Measurements from ENCODE around the gene COG7.
"Not testable (repeated sequence)": the region's sequence is repeated elsewhere in the genome, so short reads cannot be mapped to it uniquely, and the experiment has no call there.

COG7 gene

GRCh38 chr16:23408242-23408822 is 44.7 kb downstream of the COG7 start:
- no peak for DNase-seq

DNA sequence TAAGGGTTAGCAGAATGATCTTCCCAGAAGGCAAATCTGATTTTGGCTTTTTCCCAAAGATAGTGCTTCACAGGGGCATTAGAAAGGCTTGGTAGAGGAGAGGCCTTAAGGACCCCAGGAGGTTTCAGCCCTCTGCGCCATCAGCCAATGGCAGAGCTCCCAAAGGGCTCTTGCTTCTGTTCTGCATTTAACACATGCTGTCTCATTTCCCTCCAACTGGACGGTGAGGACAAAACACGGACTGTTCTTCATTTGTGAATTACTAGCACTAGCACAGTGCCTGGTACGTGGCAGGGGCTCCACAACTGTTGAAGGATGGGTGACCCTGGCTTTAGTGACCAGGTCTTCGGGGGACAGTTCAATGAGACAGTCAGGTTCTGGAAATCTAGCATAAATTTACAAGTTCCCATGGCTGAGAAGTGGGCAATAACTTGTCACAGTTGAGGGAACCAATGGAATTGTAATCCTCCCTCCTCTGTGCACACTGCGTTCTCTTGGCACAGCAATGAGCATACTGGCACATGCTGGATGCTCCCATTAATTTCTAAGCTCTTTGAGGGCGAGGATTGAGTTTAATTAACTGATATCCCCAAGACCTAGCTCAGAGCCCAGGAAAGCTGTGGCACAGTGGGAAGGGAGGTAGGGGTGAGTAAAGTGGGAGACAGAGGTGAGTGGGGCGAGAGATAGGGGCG is 45.4 kb downstream of the COG7 start:
- no peak for DNase-seq

- DNase-seq, result no peak
Measured at GRCh38 chr16:23406546-23407240, 46.3 kb downstream of the COG7 start.

- DNase-seq, result no peak
Measured at GRCh38 chr16:23406024-23406423, 47.0 kb downstream of the COG7 start.

- no peak for DNase-seq
Measured at GRCh38 chr16:23403547-23403946, 49.4 kb downstream of the COG7 start.

DNA sequence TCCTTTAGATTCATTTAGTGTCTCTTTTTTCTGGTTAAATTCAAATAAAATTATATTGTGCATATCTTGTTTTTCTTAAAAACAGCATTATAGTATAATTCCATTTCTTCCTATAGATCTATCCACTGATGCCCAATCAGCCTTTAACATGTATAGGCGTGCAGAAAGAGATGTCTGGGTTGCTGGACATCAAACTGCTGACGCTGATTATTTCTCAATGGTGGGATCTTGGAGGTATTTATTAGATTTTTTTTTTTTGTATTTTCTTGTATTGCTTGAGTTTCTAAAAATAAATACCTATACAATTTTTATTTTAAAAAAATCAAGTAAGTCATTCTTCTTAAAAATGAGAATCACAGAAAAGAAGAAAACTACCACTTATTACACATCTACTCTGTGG is 50.9 kb downstream of the COG7 start:
- DNase-seq, result no peak

DNA sequence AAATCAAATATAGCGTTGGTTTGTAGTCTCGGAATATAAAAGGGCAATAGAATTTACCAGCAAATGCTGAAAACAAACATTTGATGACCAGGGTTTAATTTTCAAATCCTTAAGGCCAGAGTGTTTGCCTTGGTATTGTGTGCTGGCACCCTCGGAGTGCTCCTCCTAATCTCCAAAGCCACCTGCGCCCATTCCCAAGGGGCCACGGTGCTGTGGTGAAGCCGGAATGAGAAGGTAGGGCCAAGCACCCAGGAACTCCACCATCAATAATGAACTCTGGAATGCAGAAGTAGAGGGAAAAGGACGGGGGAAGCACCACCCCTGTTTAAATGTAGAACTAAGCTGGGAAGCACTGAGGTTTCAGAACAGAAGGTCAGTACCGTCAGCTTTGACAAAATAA is 51.9 kb downstream of the COG7 start:
- no peak for DNase-seq

- not testable (repeated sequence) for DNase-seq
Measured at GRCh38 chr16:23400447-23400846, 52.5 kb downstream of the COG7 start.

DNA sequence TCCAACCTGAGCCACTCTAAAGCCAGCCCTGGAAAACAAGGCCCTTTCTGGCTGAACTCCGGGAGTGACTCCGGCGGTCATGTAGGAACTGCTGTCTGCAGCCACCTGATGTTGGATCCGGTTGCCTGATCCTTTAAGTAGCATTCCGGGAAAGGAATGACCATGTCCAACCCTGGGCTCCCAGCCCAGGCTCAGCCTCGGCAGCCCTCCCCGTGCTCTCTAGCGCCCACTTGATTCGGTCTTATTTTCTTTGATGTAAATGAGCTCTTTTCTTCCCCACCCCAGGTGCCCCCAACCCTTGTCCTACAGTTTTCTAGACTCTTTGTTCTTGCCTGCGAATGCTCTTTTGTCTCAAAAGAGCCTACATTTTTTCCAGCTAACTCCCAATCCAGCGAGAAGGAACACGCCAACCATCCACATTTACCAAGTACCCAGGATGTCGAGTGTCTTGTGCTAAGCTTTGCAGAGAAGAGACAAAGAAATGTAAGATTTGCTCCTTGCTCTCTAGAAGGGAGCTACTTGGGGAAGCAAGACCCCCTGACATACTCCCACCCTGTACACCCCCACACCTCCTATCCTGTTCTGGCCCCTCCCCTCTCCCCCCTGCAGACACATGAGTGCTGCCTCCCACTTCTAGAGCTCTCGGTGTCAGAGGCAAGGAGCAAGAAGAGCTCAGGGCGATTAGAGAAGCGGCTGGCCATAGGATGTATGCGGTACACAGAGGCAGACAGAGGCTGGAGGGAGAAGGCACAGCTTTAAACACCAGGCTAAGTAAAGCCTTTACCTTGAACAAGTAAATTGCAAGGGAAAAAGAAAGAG is 53.8 kb downstream of the COG7 start:
- no peak for DNase-seq

- DNase-seq, result no peak
Measured at GRCh38 chr16:23397464-23397863, 55.5 kb downstream of the COG7 start.

- DNase-seq, result no peak
Measured at GRCh38 chr16:23395732-23396131, 57.3 kb downstream of the COG7 start.

DNA sequence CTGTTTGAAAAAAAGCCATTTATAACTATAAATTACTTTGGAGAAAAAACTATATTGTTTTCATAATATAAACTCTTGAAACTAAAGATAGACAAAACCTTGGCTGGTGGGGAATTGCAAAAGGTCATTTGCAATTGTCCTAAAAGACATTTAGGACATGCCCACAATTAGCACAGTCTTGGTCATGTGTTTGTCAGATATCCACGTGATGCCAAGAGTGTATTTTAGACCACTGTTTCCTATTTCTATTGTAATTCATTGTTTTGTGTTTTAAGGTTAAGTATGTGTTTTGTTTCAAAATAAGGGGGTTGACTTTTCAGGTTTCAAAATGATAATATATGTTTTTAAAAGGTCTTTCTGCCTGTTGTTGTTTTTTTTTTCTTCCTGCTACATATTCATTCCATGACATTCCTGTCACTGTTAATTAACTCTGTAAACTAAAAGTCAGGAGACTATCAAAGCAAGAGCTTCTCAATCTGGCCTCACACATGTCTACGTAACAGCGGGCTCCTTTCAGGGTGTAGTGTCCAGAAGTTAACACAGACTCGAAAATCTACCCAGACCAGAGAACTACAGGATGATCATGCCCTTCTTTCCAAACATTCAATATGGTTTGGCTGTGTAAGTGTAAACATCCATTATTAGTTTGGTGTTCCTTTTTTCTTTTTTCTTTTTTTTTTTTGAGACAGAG is 58.7 kb downstream of the COG7 start:
- no peak for DNase-seq

DNA sequence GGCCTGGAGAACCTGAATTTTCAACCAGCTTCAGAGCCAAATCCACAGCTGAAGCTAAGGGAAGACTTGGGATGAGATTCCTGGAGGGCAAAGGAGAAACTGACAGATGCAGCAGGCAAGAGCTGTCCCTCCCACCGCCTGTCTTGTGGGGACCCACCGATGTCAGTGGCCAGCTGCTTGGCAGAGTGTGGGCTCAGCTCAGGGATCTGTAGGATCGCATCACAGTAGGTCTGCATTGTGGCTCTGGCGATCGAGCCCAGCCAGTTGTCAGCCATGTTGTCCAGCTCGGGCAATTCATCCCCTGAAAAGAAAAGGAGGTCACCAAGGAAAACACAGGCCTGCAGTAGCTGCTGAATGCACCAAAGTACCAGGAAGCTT is 60.8 kb downstream of the COG7 start:
- DNase-seq, result no peak

DNA sequence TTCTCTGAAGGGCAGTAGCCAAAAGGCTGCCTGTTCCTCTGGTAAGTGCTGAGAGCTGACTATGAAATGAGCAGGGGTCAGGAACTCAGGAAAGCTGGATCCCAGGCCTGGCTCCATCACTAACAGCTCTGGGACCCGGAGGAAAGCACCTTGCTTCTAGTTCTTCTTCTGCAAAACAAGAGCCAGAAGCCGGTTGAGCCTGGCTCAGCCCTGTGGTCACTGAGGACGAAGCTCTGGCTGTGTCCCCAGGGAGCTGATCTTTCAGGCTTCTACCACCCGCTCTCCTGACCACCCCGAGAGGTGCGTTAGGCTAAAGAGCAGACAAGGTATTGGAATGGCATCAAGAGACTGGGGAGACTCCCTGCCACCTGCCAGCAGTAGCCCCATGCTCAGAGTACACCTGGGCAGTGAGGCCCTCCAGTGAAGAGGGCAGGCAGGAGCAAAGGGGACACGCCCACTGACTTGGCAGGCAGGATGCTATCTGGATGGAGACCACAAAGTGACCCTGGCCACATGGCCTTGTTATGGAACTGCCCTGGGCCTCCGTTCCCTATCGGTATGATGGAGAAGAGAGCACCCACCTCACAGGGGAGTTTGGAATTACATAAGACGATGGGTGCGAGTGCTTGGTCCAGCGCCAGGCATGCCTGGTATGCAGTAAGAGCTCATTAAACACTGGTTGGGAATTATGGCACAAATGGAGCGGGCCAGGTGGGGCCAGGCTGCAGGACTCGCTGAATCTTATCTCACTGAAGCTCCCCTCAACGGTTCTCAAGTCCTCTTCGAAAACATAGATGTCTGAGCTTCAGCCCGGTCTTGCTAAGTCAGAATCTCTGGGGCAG is 61.4 kb downstream of the COG7 start:
- no peak for DNase-seq

DNA sequence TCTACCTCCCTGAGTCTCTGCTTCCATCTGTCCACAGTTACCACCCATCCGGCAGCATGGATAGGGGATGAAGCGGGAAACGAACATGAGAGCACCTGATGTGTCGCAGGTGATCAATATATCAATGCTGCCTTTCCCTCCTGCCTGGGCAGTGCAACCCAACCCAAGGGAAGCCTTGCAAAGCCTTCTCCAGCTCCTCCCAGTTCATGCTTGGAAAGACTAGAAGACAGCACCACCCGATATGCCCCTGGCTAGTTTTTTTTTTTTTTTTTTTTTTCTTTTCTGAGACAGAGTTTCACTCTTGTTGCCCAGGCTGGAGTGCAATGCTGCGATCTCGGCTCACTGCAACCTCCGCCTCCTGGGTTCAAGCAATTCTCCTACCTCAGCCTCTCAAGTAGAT is 63.1 kb downstream of the COG7 start:
- DNase-seq, result not testable (repeated sequence)

DNA sequence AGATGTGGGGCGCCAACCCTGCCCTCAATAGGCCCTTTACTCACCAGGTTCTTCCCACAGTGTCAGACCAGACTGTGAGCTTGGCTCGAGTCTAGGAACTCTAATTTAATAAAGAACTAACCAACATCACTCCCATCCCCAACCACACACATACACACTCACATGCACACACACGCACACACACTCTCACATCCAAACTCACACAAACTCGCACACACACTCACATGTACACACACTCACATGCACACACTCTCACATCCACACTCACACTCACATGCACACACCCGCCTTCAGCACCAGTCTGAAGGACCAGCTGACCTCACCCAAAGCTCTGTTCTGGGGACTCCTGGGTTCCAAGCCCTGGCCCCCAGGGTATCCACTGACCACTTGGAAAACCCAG is 63.8 kb downstream of the COG7 start:
- DNase-seq, result no peak

GRCh38 chr16:23388786-23389185 is 64.2 kb downstream of the COG7 start:
- DNase-seq, result no peak

DNA sequence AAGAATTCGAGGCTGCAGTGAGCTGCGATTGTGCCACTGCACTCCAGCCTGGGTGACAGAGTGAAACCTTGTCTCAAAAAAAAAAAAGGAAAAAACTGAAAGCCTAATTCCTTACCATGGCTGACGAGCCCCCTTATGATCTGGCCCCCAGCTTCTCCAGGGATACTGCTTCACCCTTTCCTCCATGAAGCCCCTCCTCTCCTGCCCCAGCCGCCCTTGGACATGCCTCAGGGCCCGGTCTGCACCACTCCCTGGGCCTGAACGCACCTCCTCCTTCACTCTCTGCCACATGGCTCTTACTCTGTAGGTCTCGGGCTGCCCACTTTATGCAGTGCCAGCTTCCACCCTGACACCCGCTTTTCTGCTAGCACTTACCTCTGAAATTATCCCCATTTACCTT is 65.3 kb downstream of the COG7 start:
- no peak for DNase-seq

DNA sequence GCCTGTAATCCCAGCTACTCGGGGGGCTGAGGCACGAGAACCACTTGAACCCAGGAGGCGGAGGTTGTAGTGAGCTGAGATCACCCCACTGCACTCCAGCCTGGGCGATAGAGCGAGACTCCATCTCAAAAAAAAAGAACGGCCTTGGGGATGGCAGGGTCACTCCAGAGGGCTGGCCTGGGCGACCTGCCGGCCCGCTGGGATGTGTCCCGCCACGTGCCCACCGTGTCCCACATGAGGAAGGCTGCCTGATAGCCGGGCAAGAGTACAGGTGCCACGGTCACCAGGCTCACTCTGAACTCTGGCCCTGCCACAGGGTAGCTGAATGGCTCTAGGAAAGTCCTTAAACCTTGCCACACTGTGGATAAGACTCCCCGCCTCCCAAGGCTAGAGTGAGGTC is 67.5 kb downstream of the COG7 start:
- no peak for DNase-seq

- no peak for DNase-seq
Measured at GRCh38 chr16:23384878-23385277, 68.1 kb downstream of the COG7 start.

DNA sequence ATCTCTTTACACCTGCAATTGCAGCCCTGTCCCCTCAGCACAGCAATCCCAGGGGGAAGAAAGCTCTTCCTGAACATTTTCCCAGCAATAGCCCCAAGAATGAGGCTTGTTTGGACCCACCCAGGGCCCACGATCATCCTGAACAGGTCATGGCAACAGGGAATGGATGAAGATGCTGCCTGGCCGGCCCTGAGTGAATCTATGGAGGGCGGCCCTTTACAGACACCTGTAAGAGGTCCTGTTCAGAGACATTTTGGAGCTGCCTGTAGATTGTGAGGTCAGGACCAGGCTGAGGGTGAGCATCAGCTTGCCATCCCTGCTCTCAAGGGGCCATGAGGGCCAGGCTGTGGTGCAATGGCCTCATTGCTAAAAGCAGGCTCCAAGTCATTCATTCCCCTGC is 69.1 kb downstream of the COG7 start:
- DNase-seq, result no peak

GRCh38 chr16:23382279-23382678 is 70.7 kb downstream of the COG7 start:
- no peak for DNase-seq

Measured in fibroblast of skin of right biceps (primary cell).